ENCODE measurements around the gene DARS2.

DARS2 gene

DNA sequence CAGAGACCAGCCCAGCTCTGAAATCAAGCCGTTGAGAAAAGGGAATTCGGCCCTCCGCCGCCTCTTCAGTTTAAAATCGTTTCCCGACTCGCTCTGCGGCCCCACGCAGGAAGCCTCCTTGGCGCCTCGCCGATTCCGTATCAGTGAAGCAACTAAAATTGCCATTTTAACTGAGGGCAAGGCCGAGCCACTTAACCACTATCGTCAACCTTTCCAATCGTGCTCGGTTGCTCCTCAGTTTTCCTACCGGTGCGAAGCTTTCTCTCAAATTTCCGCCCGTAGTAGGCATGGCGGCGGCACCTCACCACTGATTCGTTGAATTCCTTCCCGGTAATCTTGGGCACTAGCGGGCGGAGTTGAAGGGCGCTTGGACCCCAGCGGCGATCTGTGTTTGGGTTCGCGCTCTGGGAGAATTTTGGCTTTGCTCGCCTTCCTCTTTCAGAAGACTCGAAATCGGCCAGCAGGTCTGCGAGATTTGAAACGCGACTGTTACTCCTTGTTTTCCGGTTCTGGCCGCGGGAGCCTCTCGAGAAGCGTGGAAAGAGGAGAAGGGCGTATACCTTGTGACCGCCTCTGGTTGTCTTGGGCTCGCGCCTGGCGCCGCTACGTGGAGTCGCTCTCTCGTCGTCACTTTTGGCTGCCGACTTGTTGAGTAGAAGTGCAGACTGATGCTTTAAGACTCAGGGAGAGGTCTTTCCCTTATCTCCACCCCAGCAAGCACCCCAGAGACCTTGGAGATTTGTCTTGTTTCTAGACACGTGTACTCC is at the start of gene DARS2, which contains the start of gene CENPL:
DARS2 (plus strand) TSS at position 359 of the 767 bp plus-strand sequence. CDS start 557 bp downstream, outside the sequence.
CENPL (minus strand) TSS at position 569 of the 767 bp plus-strand sequence. CDS start 13,584 bp downstream, outside the sequence.
- peak; percentile 97 for DNase-seq
- Histone ChIP-seq H3K27me3 (replicated peaks) (no peaks in the 10 kb centered on the region), H3K27ac (peak within 1 kb of the TSS; percentile 96), H3K4me3 (ENCODE audit: low read depth, low read length) (peak within 1 kb of the TSS; percentile 98), H3K36me3 (replicated peaks) (no peaks in the 10 kb centered on the region)
- TF ChIP-seq, protein P1, sequence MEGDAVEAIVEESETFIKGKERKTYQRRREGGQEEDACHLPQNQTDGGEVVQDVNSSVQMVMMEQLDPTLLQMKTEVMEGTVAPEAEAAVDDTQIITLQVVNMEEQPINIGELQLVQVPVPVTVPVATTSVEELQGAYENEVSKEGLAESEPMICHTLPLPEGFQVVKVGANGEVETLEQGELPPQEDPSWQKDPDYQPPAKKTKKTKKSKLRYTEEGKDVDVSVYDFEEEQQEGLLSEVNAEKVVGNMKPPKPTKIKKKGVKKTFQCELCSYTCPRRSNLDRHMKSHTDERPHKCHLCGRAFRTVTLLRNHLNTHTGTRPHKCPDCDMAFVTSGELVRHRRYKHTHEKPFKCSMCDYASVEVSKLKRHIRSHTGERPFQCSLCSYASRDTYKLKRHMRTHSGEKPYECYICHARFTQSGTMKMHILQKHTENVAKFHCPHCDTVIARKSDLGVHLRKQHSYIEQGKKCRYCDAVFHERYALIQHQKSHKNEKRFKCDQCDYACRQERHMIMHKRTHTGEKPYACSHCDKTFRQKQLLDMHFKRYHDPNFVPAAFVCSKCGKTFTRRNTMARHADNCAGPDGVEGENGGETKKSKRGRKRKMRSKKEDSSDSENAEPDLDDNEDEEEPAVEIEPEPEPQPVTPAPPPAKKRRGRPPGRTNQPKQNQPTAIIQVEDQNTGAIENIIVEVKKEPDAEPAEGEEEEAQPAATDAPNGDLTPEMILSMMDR (IDR thresholded peaks at IDR 0.05; ENCODE audit: low read depth, low read length, missing control alignments): no peak
- in situ Hi-C loops (cut with HindIII; ENCODE audit: low pct_ligation_motif_present, low sequenced_read_pairs): no loop called here

DNA sequence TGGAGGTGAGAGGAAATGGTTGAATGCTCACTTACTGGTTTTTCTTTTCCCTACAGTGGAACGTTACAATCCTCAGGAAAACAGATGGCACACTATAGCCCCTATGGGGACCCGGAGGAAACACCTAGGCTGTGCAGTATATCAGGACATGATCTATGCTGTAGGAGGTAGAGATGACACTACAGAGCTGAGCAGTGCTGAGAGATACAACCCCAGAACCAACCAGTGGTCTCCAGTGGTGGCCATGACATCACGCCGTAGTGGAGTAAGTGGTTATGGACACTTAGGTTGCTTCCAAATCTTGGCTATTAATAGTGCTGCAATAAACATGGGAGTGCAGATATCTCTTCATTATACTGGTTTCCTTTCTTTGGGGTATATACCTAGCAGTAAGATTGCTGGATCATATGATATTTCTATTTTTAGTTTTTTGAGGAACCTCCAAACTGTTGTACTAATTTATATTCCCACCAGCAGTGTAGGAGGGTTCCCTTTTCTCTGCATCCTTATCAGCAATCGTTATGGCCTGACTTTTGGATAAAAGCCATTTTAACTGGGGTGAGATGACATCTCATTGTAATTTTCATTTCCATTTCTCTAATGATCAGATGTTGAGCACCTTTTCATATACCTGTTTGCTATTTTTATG is 48.8 kb upstream of the DARS2 start:
- Histone ChIP-seq H3K4me3 (ENCODE audit: low read depth, low read length) (no peak overlapping the region), H3K27ac (no peak overlapping the region), H3K36me3 (replicated peaks) (peaks cover 10% of the 10 kb centered on the region), H3K27me3 (replicated peaks) (no peaks in the 10 kb centered on the region)
- DNase-seq: no peak
- in situ Hi-C loops (cut with HindIII; ENCODE audit: low pct_ligation_motif_present, low sequenced_read_pairs): no loop called here
- TF ChIP-seq, protein P1 (IDR thresholded peaks at IDR 0.05; ENCODE audit: low read depth, low read length, missing control alignments): no peak

DNA sequence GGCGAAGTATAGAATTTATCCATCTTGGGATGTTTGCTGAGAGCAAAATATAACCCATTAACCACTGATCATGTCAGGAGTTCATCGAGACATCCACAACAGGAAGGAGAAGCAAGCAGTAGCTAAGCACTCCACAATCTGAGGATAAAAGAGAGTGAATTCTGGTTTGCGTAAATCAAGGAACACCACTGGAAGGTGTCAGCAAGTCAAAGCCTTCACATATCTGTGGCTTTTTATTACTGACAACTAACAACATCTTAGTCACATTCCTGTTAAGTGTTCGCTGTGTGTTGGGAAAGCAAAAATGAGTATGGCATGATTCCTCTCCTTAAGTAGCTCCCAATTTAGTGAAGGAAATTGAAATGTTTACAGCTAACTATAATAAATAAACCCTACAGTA is 44.5 kb upstream of the DARS2 start:
- TF ChIP-seq, protein P1 (IDR thresholded peaks at IDR 0.05; ENCODE audit: low read depth, low read length, missing control alignments): no peak
- Histone ChIP-seq H3K27me3 (replicated peaks) (no peaks in the 10 kb centered on the region), H3K36me3 (replicated peaks) (peaks cover 17% of the 10 kb centered on the region), H3K27ac (no peak overlapping the region), H3K4me3 (ENCODE audit: low read depth, low read length) (no peak overlapping the region)
- DNase-seq: no peak
- in situ Hi-C loops (cut with HindIII; ENCODE audit: low pct_ligation_motif_present, low sequenced_read_pairs): no loop called here

DNA sequence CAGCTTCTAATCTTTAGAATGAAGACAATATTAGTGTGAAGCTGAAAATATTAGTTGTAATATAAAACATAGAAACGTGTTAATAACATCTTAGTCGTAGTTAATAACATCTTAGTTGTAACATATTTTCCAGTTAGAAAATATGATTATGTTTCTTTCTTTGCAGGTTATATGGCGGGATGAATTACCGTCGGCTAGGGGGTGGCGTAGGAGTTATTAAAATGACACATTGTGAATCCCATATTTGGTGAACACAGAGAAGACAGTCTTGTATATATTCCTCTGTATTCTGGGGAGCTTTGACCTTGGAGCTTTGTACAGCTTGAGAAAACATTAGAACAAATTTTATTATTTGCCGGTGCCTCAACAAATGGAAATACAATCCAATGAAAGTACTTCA is 39.5 kb upstream of the DARS2 start:
- H3K4me3 ChIP-seq (ENCODE audit: low read depth, low read length): no peak overlapping the region
- TF ChIP-seq, protein P1 (IDR thresholded peaks at IDR 0.05; ENCODE audit: low read depth, low read length, missing control alignments): no peak
- peaks cover 13% of the 10 kb centered on the region for H3K36me3 ChIP-seq (replicated peaks)
- H3K27ac ChIP-seq: no peak overlapping the region
- no peaks in the 10 kb centered on the region for H3K27me3 ChIP-seq (replicated peaks)
- no peak for DNase-seq
- in situ Hi-C loops (cut with HindIII; ENCODE audit: low pct_ligation_motif_present, low sequenced_read_pairs): no loop called here

DNA sequence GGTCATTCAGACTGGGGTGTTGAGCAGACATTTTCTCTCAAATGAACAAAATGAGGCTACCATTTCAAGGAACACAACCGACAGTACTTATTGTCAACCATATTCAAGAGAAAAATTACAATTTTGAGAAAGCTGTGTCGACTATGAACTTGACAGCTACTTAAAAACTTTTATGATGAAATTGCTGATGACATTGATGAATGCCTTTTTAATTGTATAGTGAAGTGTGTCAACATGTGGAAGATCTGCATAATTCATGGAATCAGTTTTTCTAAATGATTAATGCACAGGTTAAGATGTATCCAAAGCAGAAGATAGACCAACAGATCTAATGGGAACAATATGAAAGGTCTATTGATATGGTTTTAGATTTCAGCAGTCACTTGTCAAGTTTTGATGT is 34.6 kb upstream of the DARS2 start:
- no peak for DNase-seq
- in situ Hi-C loops (cut with HindIII; ENCODE audit: low pct_ligation_motif_present, low sequenced_read_pairs): no loop called here
- no peak overlapping the region for H3K27ac ChIP-seq
- TF ChIP-seq, protein P1 (IDR thresholded peaks at IDR 0.05; ENCODE audit: low read depth, low read length, missing control alignments): no peak
- peaks cover 3% of the 10 kb centered on the region for H3K36me3 ChIP-seq (replicated peaks)
- H3K4me3 ChIP-seq (ENCODE audit: low read depth, low read length): no peak overlapping the region
- no peaks in the 10 kb centered on the region for H3K27me3 ChIP-seq (replicated peaks)
